ENCODE data around the gene KRT38.
A peak's percentile ranks its signal among the peaks of the same experiment; 100 is the strongest.
"Not testable (repeated sequence)": the region's sequence is repeated elsewhere in the genome, so short reads cannot be mapped to it uniquely, and the experiment has no call there.

Gene KRT38

GRCh38 chr17:41462705-41463104, 21.9 kb upstream of the KRT38 start:
- DNase-seq (ENCODE audit: low read depth), result no peak

- no peak for DNase-seq (ENCODE audit: low read depth)
Observed at GRCh38 chr17:41457676-41458075, 16.9 kb upstream of the KRT38 start.

- DNase-seq (ENCODE audit: low read depth), result no peak
Observed at GRCh38 chr17:41456204-41456603, 15.4 kb upstream of the KRT38 start.

- DNase-seq (ENCODE audit: low read depth), result peak; percentile 60
Observed at GRCh38 chr17:41455236-41455635, 14.5 kb upstream of the KRT38 start.

GRCh38 chr17:41453066-41453465, 12.3 kb upstream of the KRT38 start:
- no peak for DNase-seq (ENCODE audit: low read depth)

- no peak for DNase-seq (ENCODE audit: low read depth)
Observed at GRCh38 chr17:41452281-41452680, 11.5 kb upstream of the KRT38 start.

GRCh38 chr17:41451154-41451728, 10.5 kb upstream of the KRT38 start:
- DNase-seq (ENCODE audit: low read depth), result peak; percentile 93

GRCh38 chr17:41449008-41449407, 8.2 kb upstream of the KRT38 start:
- no peak for DNase-seq (ENCODE audit: low read depth)

- no peak for DNase-seq (ENCODE audit: low read depth)
Observed at GRCh38 chr17:41448506-41448905, 7.7 kb upstream of the KRT38 start.

- peak; percentile 90 for DNase-seq (ENCODE audit: low read depth)
Observed at GRCh38 chr17:41446806-41447205, 6.0 kb upstream of the KRT38 start.

GRCh38 chr17:41444640-41445039, 3.9 kb upstream of the KRT38 start:
- no peak for DNase-seq (ENCODE audit: low read depth)

- DNase-seq (ENCODE audit: low read depth), result no peak
Observed at GRCh38 chr17:41444186-41444585, 3.4 kb upstream of the KRT38 start.

GRCh38 chr17:41442739-41443138, 2.0 kb upstream of the KRT38 start:
- DNase-seq (ENCODE audit: low read depth), result peak; percentile 95

GRCh38 chr17:41439375-41439774, 1.4 kb downstream of the KRT38 start:
- DNase-seq (ENCODE audit: low read depth), result peak; percentile 51

- peak; percentile 53 for DNase-seq (ENCODE audit: low read depth)
Observed at GRCh38 chr17:41437769-41438168, 3.0 kb downstream of the KRT38 start.

GRCh38 chr17:41437254-41437653, 3.5 kb downstream of the KRT38 start:
- DNase-seq (ENCODE audit: low read depth), result no peak

- no peak for DNase-seq (ENCODE audit: low read depth)
Observed at GRCh38 chr17:41434415-41434814, 6.4 kb downstream of the KRT38 start.

GRCh38 chr17:41434005-41434404, 6.8 kb downstream of the KRT38 start:
- no peak for DNase-seq (ENCODE audit: low read depth)

- no peak for DNase-seq (ENCODE audit: low read depth)
Observed at GRCh38 chr17:41433586-41433985, 7.2 kb downstream of the KRT38 start.

- not testable (repeated sequence) for DNase-seq (ENCODE audit: low read depth)
Observed at GRCh38 chr17:41430376-41430775, 10.4 kb downstream of the KRT38 start.

- no peak for DNase-seq (ENCODE audit: low read depth)
Observed at GRCh38 chr17:41429667-41430066, 11.1 kb downstream of the KRT38 start.

- DNase-seq (ENCODE audit: low read depth), result peak; percentile 61
Observed at GRCh38 chr17:41428591-41429291, 12.0 kb downstream of the KRT38 start.

GRCh38 chr17:41424111-41424635, 16.6 kb downstream of the KRT38 start, which contains the start of gene KRT37:
Gene KRT37, minus strand, starts transcription at chr17:41424585. Its CDS starts 62 bp downstream, at chr17:41424523.
- no peak for DNase-seq (ENCODE audit: low read depth)

GRCh38 chr17:41422586-41422985, 18.2 kb downstream of the KRT38 start:
- not testable (repeated sequence) for DNase-seq (ENCODE audit: low read depth)

All from EH (cell line).